ENCODE results near the gene SLC12A5.

The SLC12A5 gene

DNA sequence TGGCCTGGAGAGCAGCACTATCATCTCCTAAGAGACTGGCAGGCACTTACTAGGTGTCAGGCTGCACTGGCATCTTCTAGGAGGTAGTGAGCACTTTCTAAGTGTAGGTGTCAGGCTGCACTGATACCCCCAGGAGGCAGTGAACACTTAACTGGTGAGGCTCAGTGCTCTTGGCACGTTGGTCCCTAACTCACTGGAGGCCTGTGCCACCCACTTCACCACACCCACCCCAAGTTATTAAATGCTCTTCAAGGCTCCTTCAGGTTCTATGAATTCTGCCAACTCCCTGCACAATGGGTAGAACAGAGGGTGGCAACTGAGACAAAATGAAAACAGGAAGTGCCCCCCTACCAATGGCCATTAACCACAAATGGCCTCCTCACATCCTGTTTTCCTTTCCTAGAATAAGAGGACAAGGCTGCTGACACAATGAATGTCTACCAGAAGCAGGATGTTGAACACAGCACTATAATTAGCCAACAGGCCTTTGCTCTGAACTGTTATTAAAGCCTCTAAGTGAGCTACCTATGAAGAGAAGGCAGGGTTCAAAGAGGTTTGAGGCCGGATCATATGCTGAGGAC lies 31.4 kb downstream of the SLC12A5 start:
- Histone ChIP-seq H3K4me3 (ENCODE audit: low read depth in 1 of 2, low read length in 1 of 2) (no peak overlapping the region), H3K27ac (peak overlapping the region; percentile 55), H3K4me1 (ENCODE audit: control insufficient read depth in 1 of 2, insufficient read depth in 1 of 2, low read depth in 1 of 2, low read length in 1 of 2) (peaks cover 47 to 53% of the 10 kb centered on the region in 2 experiments), H3K27me3 (peaks cover 42% of the 10 kb centered on the region), H3K9me3 (no peaks in the 10 kb centered on the region), H3K36me3 (peaks cover 39% of the 10 kb centered on the region)
- TF ChIP-seq, protein P1, sequence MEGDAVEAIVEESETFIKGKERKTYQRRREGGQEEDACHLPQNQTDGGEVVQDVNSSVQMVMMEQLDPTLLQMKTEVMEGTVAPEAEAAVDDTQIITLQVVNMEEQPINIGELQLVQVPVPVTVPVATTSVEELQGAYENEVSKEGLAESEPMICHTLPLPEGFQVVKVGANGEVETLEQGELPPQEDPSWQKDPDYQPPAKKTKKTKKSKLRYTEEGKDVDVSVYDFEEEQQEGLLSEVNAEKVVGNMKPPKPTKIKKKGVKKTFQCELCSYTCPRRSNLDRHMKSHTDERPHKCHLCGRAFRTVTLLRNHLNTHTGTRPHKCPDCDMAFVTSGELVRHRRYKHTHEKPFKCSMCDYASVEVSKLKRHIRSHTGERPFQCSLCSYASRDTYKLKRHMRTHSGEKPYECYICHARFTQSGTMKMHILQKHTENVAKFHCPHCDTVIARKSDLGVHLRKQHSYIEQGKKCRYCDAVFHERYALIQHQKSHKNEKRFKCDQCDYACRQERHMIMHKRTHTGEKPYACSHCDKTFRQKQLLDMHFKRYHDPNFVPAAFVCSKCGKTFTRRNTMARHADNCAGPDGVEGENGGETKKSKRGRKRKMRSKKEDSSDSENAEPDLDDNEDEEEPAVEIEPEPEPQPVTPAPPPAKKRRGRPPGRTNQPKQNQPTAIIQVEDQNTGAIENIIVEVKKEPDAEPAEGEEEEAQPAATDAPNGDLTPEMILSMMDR (IDR thresholded peaks at IDR 0.05): no peak

DNA sequence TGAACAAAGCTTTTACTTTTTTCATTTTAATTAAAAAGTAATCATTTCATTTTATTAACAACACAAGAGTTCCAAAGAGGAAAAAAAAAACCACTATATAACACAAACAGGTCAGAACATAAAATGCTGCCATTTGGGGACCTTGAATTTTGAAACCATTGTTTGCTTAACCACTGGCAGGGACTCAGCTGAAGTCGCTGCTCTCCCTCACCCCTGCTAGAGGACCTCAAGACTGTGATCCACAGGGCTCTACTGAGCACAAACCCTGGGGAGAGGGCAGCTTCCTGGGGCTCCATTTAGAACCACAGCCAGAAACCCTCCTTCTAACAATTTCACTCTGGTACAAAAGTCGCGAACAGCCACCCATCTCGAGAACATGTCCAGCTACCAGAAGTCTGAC lies 32.0 kb downstream of the SLC12A5 start:
- H3K9me3 ChIP-seq: no peaks in the 10 kb centered on the region
- peak overlapping the region; percentile 55 for H3K27ac ChIP-seq
- peaks cover 45% of the 10 kb centered on the region for H3K36me3 ChIP-seq
- H3K27me3 ChIP-seq: peaks cover 36% of the 10 kb centered on the region
- TF ChIP-seq, protein P1 (IDR thresholded peaks at IDR 0.05): no peak
- H3K4me3 ChIP-seq (ENCODE audit: low read depth in 1 of 2, low read length in 1 of 2): no peak overlapping the region
- peaks cover 47 to 53% of the 10 kb centered on the region in 2 experiments for H3K4me1 ChIP-seq (ENCODE audit: control insufficient read depth in 1 of 2, insufficient read depth in 1 of 2, low read depth in 1 of 2, low read length in 1 of 2)

DNA sequence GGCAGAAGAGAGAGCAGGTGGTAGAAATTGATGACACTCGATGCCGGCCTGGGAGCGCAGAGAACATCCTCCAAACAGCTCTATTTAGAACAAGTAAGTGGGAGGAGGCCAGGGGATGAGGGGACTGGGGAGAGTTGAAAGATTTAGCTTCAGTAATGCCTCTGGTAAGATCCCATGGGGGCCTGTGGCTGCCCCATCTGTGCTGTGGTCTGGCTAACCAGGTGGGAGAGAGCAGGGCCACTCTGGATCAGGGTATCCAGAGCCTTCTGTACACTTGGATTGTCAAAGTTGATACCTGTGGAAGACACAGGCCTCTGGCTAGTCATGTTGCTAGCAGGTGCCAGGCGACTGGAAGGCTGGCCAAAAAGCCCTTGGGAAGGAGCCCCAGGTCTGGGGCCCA lies 33.1 kb downstream of the SLC12A5 start:
- peaks cover 43 to 45% of the 10 kb centered on the region in 2 experiments for H3K4me1 ChIP-seq (ENCODE audit: control insufficient read depth in 1 of 2, insufficient read depth in 1 of 2, low read depth in 1 of 2, low read length in 1 of 2)
- H3K36me3 ChIP-seq: peaks cover 57% of the 10 kb centered on the region
- H3K27me3 ChIP-seq: peaks cover 24% of the 10 kb centered on the region
- H3K27ac ChIP-seq: no peak overlapping the region
- no peak overlapping the region for H3K4me3 ChIP-seq (ENCODE audit: low read depth in 1 of 2, low read length in 1 of 2)
- H3K9me3 ChIP-seq: no peaks in the 10 kb centered on the region
- TF ChIP-seq, protein P1 (IDR thresholded peaks at IDR 0.05): no peak

DNA sequence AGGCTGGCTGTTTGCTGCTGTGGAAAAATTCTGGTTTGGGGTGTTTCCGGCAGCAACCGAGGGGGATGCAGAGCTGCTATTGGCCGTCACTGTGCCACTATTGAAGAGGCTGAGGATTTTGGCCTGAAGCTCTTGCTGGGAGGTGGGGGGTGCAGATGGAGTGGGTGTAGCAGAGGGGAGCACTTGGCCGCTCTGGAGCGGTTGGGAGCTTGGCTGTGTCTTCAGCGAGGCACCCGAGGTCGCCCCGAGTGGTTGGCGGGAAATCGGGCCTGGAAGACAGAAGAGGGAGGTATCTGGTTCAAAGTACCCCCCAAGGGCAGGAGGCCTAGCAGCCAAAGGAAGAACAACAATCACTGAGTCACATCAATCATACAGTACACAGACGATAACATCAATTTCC lies 33.6 kb downstream of the SLC12A5 start:
- Histone ChIP-seq H3K4me1 (ENCODE audit: control insufficient read depth in 1 of 2, insufficient read depth in 1 of 2, low read depth in 1 of 2, low read length in 1 of 2) (peaks cover 38 to 41% of the 10 kb centered on the region in 2 experiments), H3K9me3 (no peaks in the 10 kb centered on the region), H3K4me3 (ENCODE audit: low read depth in 1 of 2, low read length in 1 of 2) (no peak overlapping the region), H3K27me3 (peaks cover 19% of the 10 kb centered on the region), H3K36me3 (peaks cover 61% of the 10 kb centered on the region), H3K27ac (no peak overlapping the region)
- TF ChIP-seq, protein P1 (IDR thresholded peaks at IDR 0.05): no peak

DNA sequence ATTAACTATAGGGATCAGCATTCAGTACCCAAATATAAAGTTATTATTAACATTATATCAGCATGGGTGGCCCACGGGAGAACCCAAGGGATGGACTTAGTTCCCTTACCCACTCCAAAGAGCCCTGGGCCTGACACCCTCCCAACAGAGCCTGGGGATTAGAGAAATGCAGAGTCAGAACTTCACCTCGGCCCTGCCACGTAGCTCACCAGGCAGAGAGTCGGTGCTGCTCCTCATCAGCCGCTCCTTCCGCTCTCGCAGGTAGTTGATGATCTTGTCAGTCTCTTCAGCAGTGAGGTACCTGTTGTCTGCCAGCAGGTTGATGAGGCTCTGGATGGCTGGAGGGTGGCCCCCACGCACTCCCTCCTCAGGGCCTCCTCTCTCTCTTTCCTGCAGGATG lies 34.1 kb downstream of the SLC12A5 start:
- peaks cover 33 to 35% of the 10 kb centered on the region in 2 experiments for H3K4me1 ChIP-seq (ENCODE audit: control insufficient read depth in 1 of 2, insufficient read depth in 1 of 2, low read depth in 1 of 2, low read length in 1 of 2)
- H3K27me3 ChIP-seq: peaks cover 14% of the 10 kb centered on the region
- H3K4me3 ChIP-seq (ENCODE audit: low read depth in 1 of 2, low read length in 1 of 2): no peak overlapping the region
- H3K27ac ChIP-seq: no peak overlapping the region
- no peaks in the 10 kb centered on the region for H3K9me3 ChIP-seq
- peaks cover 67% of the 10 kb centered on the region for H3K36me3 ChIP-seq
- TF ChIP-seq, protein P1 (IDR thresholded peaks at IDR 0.05): no peak

Measured in neutrophil (primary cell).